ENCODE measurements around the gene PDGFD.

PDGFD gene

GRCh38 chr11:103958475-103959215 is 205.3 kb downstream of the PDGFD start:
- DNase-seq (ENCODE audit: low read depth in 2 of 2) = no peak

- DNase-seq (ENCODE audit: low read depth in 2 of 2) = no peak
Observed at GRCh38 chr11:103953797-103954486, 210.0 kb downstream of the PDGFD start.

GRCh38 chr11:103949781-103950180 is 214.2 kb downstream of the PDGFD start:
- no peak for DNase-seq (ENCODE audit: low read depth in 2 of 2)

GRCh38 chr11:103948187-103948763 is 215.7 kb downstream of the PDGFD start:
- DNase-seq (ENCODE audit: low read depth in 2 of 2) = no peak

GRCh38 chr11:103947546-103947919 is 216.4 kb downstream of the PDGFD start:
- no peak for DNase-seq (ENCODE audit: low read depth in 2 of 2)

- no peak for DNase-seq (ENCODE audit: low read depth in 2 of 2)
Observed at GRCh38 chr11:103946793-103947545, 217.0 kb downstream of the PDGFD start.

- DNase-seq (ENCODE audit: low read depth in 2 of 2) = no peak
Observed at GRCh38 chr11:103944251-103944940, 219.6 kb downstream of the PDGFD start.

- no peak for DNase-seq (ENCODE audit: low read depth in 2 of 2)
Observed at GRCh38 chr11:103942646-103943045, 221.3 kb downstream of the PDGFD start.

- DNase-seq (ENCODE audit: low read depth in 2 of 2) = no peak
Observed at GRCh38 chr11:103940551-103940950, 223.4 kb downstream of the PDGFD start.

- no peak for DNase-seq (ENCODE audit: low read depth in 2 of 2)
Observed at GRCh38 chr11:103939694-103940093, 224.3 kb downstream of the PDGFD start.

GRCh38 chr11:103936059-103936458 is 227.9 kb downstream of the PDGFD start:
- DNase-seq (ENCODE audit: low read depth in 2 of 2) = no peak

GRCh38 chr11:103935219-103935618 is 228.7 kb downstream of the PDGFD start:
- no peak for DNase-seq (ENCODE audit: low read depth in 2 of 2)

GRCh38 chr11:103929170-103929903 is 234.6 kb downstream of the PDGFD start:
- DNase-seq (ENCODE audit: low read depth in 2 of 2) = no peak

GRCh38 chr11:103928802-103929161 is 235.2 kb downstream of the PDGFD start:
- DNase-seq (ENCODE audit: low read depth in 2 of 2) = no peak

GRCh38 chr11:103928040-103928801 is 235.7 kb downstream of the PDGFD start:
- no peak for DNase-seq (ENCODE audit: low read depth in 2 of 2)

- no peak for DNase-seq (ENCODE audit: low read depth in 2 of 2)
Observed at GRCh38 chr11:103927535-103927934, 236.4 kb downstream of the PDGFD start.

GRCh38 chr11:103926990-103927389 is 237.0 kb downstream of the PDGFD start:
- no peak for DNase-seq (ENCODE audit: low read depth in 2 of 2)

GRCh38 chr11:103924166-103925013 is 239.6 kb downstream of the PDGFD start:
- DNase-seq (ENCODE audit: low read depth in 2 of 2) = no peak

GRCh38 chr11:103923451-103923931 is 240.5 kb downstream of the PDGFD start:
- DNase-seq (ENCODE audit: low read depth in 2 of 2) = no peak
